Urinary bladder (tissue), 2 donors: ENCODE data around the gene TBX6. TPM values are rescaled to one million over a fixed set of nuclear protein-coding genes. Genes with fewer than 3 reads are reported as not detected.

Experiments
- polyA plus RNA-seq: library from polyadenylated mRNA; stranded (reverse); fragments of 200-250 nt; gene quantifications from one replicate; pipeline ENCODE4 v1.2.3, GENCODE V29; 2013
- total RNA-seq: library from RNA; depleted of rRNA; stranded (reverse); fragments of >200 nt; gene quantifications from one replicate; pipeline ENCODE4 v1.2.3, GENCODE V29; 2014
- donor health status: healthy.

TBX6 gene
- total and polyA plus RNA-seq, 2 donors = 0.79 to 2.2 TPM

Other genes with a start within 250 kb of the TBX6 start
- gene CDIPT, start 228.7 kb downstream of the TBX6 start, total RNA-seq = 35.1 TPM
- gene CDIPT, start 228.7 kb downstream of the TBX6 start, polyA plus RNA-seq = 179 TPM
- gene SEZ6L2, start 192.4 kb downstream of the TBX6 start, total RNA-seq = 7.7 TPM
- 1.5 TPM for gene SEZ6L2, start 192.4 kb downstream of the TBX6 start, polyA plus RNA-seq
- gene ASPHD1, start 191.4 kb downstream of the TBX6 start, total RNA-seq = 0.16 TPM
- gene ASPHD1, start 191.4 kb downstream of the TBX6 start, polyA plus RNA-seq = 1.1 TPM
- 10.4 TPM for gene KCTD13, start 165.7 kb downstream of the TBX6 start, total RNA-seq
- 20.9 TPM for gene KCTD13, start 165.7 kb downstream of the TBX6 start, polyA plus RNA-seq
- gene TMEM219, start 129.8 kb downstream of the TBX6 start, total RNA-seq = 43.1 TPM
- 120 TPM for gene TMEM219, start 129.8 kb downstream of the TBX6 start, polyA plus RNA-seq
- gene TAOK2, start 118.1 kb downstream of the TBX6 start, total RNA-seq = 35.6 TPM
- gene TAOK2, start 118.1 kb downstream of the TBX6 start, polyA plus RNA-seq = 37.9 TPM
- gene HIRIP3, start 96.3 kb downstream of the TBX6 start, total RNA-seq = 8.4 TPM
- gene HIRIP3, start 96.3 kb downstream of the TBX6 start, polyA plus RNA-seq = 27.2 TPM
- gene INO80E, start 95.7 kb downstream of the TBX6 start, total RNA-seq = 22.3 TPM
- 82.3 TPM for gene INO80E, start 95.7 kb downstream of the TBX6 start, polyA plus RNA-seq
- gene DOC2A, start 80.9 kb downstream of the TBX6 start, total RNA-seq = 0.32 TPM
- gene DOC2A, start 80.9 kb downstream of the TBX6 start, polyA plus RNA-seq = 0.53 TPM
- gene C16orf92, start 68.7 kb downstream of the TBX6 start, total RNA-seq = not detected
- gene C16orf92, start 68.7 kb downstream of the TBX6 start, polyA plus RNA-seq = not detected
- gene TLCD3B, start 60.7 kb downstream of the TBX6 start, total RNA-seq = 0.32 TPM
- 0.22 TPM for gene TLCD3B, start 60.7 kb downstream of the TBX6 start, polyA plus RNA-seq
- gene ALDOA, start 26.2 kb downstream of the TBX6 start, total RNA-seq = 126 TPM
- 1,530 TPM for gene ALDOA, start 26.2 kb downstream of the TBX6 start, polyA plus RNA-seq
- 56.2 TPM for gene PPP4C, start 15.9 kb downstream of the TBX6 start, total RNA-seq
- gene PPP4C, start 15.9 kb downstream of the TBX6 start, polyA plus RNA-seq = 93.8 TPM
- gene YPEL3, start 4.3 kb upstream of the TBX6 start, total RNA-seq = 16.5 TPM
- gene YPEL3, start 4.3 kb upstream of the TBX6 start, polyA plus RNA-seq = 117 TPM
- 4.6 TPM for gene GDPD3, start 21.6 kb upstream of the TBX6 start, total RNA-seq
- 5.1 TPM for gene GDPD3, start 21.6 kb upstream of the TBX6 start, polyA plus RNA-seq
- gene MAPK3, start 31.3 kb upstream of the TBX6 start, total RNA-seq = 14.6 TPM
- 120 TPM for gene MAPK3, start 31.3 kb upstream of the TBX6 start, polyA plus RNA-seq
- gene CORO1A, start 91.7 kb upstream of the TBX6 start, total RNA-seq = 9.6 TPM
- gene CORO1A, start 91.7 kb upstream of the TBX6 start, polyA plus RNA-seq = 37.2 TPM
- gene BOLA2B, start 101.7 kb upstream of the TBX6 start, total RNA-seq = 10.2 TPM
- gene BOLA2B, start 101.7 kb upstream of the TBX6 start, polyA plus RNA-seq = 97.5 TPM
- gene SLX1A, start 102.0 kb upstream of the TBX6 start, total RNA-seq = 15.4 TPM
- gene SLX1A, start 102.0 kb upstream of the TBX6 start, polyA plus RNA-seq = 42.7 TPM
- 3.2 TPM for gene SULT1A3, start 107.3 kb upstream of the TBX6 start, total RNA-seq
- 7.5 TPM for gene SULT1A3, start 107.3 kb upstream of the TBX6 start, polyA plus RNA-seq
- 3.8 TPM for gene NPIPB13, start 156.6 kb upstream of the TBX6 start, total RNA-seq
- gene NPIPB13, start 156.6 kb upstream of the TBX6 start, polyA plus RNA-seq = 3.7 TPM